Fibroblast of lung (primary cell): ENCODE measurements around the gene TMEM109.

Experiments used
- EZH2 ChIP-seq: IDR thresholded peaks from 2 replicates; pipeline ENCODE4 v1.5.1; 2012; ENCODE audit warnings: low read length, control low read depth, mild to moderate bottlenecking; ENCODE audit errors: missing control alignments
- TF ChIP-seq, protein P1 (sequence below), 2 donors: IDR thresholded peaks in 1 of 2; conservative IDR thresholded peaks in 1 of 2; 1 replicate in 1 of 2; 2 replicates in 1 of 2; pipeline ENCODE4 v1.5.1; 2011 to 2012; ENCODE audit warnings: low read length in 2 of 2, control low read depth in 1 of 2, inconsistent platforms in 1 of 2, low read depth in 1 of 2, mild to moderate bottlenecking in 1 of 2

DNA sequence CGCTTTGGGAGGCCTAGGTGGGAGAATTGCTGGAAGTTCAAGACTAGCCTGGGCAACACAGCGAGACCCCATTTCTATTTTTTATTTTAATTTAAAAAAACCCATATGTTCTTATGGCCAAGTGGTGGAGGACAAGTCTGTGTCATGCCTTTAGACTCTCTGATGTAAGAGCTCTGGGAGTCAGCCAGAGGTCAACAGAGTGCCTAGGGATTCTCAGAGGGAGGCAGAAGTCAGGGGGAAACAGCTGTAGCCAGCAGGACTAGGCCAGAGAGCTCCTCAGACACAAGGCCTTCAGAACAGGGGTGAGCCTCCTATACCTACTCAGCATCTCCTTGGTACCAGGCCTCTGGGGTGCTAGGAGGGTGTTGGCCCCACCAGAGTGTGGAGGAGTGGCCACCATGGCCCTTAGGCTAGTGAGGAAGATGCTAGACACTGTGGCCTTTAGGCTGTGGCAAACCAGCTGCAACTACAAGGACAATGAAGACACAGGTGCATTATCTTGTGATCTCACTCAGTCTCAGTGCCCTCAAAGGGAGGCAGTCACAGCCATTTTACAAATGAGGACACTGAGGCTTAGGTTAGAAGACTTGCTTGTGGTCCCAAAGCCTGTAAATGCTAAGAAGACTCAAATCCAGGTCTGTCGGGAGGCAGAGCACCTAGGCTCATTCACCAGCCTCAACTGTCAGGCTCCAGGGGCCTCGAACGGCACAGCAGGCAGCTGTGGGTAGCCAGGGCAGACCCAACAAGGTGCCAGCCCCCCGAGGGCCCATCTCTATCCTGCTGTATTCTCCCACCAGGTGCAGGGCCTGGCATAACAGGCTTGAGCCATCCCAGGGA lies 41.6 kb upstream of the TMEM109 start:
- TF ChIP-seq, protein P1, sequence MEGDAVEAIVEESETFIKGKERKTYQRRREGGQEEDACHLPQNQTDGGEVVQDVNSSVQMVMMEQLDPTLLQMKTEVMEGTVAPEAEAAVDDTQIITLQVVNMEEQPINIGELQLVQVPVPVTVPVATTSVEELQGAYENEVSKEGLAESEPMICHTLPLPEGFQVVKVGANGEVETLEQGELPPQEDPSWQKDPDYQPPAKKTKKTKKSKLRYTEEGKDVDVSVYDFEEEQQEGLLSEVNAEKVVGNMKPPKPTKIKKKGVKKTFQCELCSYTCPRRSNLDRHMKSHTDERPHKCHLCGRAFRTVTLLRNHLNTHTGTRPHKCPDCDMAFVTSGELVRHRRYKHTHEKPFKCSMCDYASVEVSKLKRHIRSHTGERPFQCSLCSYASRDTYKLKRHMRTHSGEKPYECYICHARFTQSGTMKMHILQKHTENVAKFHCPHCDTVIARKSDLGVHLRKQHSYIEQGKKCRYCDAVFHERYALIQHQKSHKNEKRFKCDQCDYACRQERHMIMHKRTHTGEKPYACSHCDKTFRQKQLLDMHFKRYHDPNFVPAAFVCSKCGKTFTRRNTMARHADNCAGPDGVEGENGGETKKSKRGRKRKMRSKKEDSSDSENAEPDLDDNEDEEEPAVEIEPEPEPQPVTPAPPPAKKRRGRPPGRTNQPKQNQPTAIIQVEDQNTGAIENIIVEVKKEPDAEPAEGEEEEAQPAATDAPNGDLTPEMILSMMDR (conservative IDR thresholded peaks at IDR 0.05 in 1 of 2, IDR thresholded peaks at IDR 0.05 in 1 of 2; ENCODE audit: low read depth in 1 of 2, low read length in 2 of 2) = no peak
- TF ChIP-seq EZH2 = no peak
